Fibroblast of lung (primary cell): Measurements from ENCODE around the gene RAET1E. TPM values are rescaled to one million over a fixed set of nuclear protein-coding genes. Genes with fewer than 3 reads are reported as not detected.

Experiments
- DNase-seq, 2 donors: peaks; one replicate each; pipeline versions ENCODE4 v3.0.0 to v3.0.0-alpha.2; 2010; ENCODE audit warnings: low read depth in 2 of 2
- H2AFZ ChIP-seq: 2 replicates; pipeline ENCODE4 v1.5.1; 2012; ENCODE audit warnings: low read length, control low read depth, inconsistent platforms
- H3K27ac ChIP-seq: 2 replicates; pipeline ENCODE4 v1.5.1; 2011; ENCODE audit warnings: low read length, control low read depth; ENCODE audit not compliant: insufficient read depth
- H3K27me3 ChIP-seq: 2 replicates; pipeline ENCODE4 v1.5.1; 2011; ENCODE audit warnings: mild to moderate bottlenecking, low read length; ENCODE audit not compliant: control insufficient read depth, insufficient read depth
- H3K36me3 ChIP-seq: 2 replicates; pipeline ENCODE4 v1.5.1; 2011; ENCODE audit warnings: low read length; ENCODE audit not compliant: control insufficient read depth, insufficient read depth
- H3K4me1 ChIP-seq: 2 replicates; pipeline ENCODE4 v1.5.1; 2011; ENCODE audit warnings: low read length; ENCODE audit not compliant: control insufficient read depth, insufficient read depth; ENCODE audit errors: extremely low read depth
- H3K4me2 ChIP-seq: 2 replicates; pipeline ENCODE4 v1.5.1; 2011; ENCODE audit warnings: low read length, control low read depth; ENCODE audit not compliant: insufficient read depth; ENCODE audit errors: extremely low read depth
- H3K4me3 ChIP-seq, 4 experiments: fragments of 200-600 bp in 1 of 4; sonication (generic) in 1 of 4; replicated peaks in 1 of 4; 2 replicates each; pipeline ENCODE4 v1.5.1; 2011 to 2016; ENCODE audit warnings: low read length in 4 of 4, low read depth in 3 of 4, mild to moderate bottlenecking in 3 of 4, control low read depth in 2 of 4, inconsistent platforms in 1 of 4, mixed read lengths in 1 of 4; ENCODE audit not compliant: insufficient read depth in 1 of 4; ENCODE audit errors: control extremely low read depth in 1 of 4
- H3K79me2 ChIP-seq: 2 replicates; pipeline ENCODE4 v1.5.1; 2012; ENCODE audit warnings: mild to moderate bottlenecking, low read length, inconsistent platforms; ENCODE audit not compliant: control insufficient read depth, insufficient read depth
- H3K9ac ChIP-seq: 2 replicates; pipeline ENCODE4 v1.5.1; 2011; ENCODE audit warnings: mild to moderate bottlenecking, low read length, control low read depth; ENCODE audit not compliant: insufficient read depth
- H3K9me3 ChIP-seq: 2 replicates; pipeline ENCODE4 v1.5.1; 2012; ENCODE audit warnings: low read depth, low read length; ENCODE audit not compliant: control insufficient read depth, insufficient read depth
- H4K20me1 ChIP-seq: 2 replicates; pipeline ENCODE4 v1.5.1; 2011; ENCODE audit warnings: low read length; ENCODE audit not compliant: control insufficient read depth, insufficient read depth; ENCODE audit errors: extremely low read depth
- EZH2 ChIP-seq: IDR thresholded peaks from 2 replicates; pipeline ENCODE4 v1.5.1; 2012; ENCODE audit warnings: low read length, control low read depth, mild to moderate bottlenecking; ENCODE audit errors: missing control alignments
- polyA plus RNA-seq, 2 donors: library from polyadenylated mRNA; depleted of rRNA in 1 of 2; stranded (reverse) in 1 of 2; unstranded in 1 of 2; fragments of >200 nt; gene quantifications; 2 replicates each; pipeline ENCODE4 v1.2.1, GENCODE V29; 2011 to 2012; ENCODE audit warnings: missing spikeins in 1 of 2
- total RNA-seq: library from RNA; depleted of rRNA; stranded (reverse); fragments of >200 nt; gene quantifications from 2 replicates; pipeline ENCODE4 v1.2.1, GENCODE V29; 2014
- TF ChIP-seq, protein P1 (sequence below), 2 donors: IDR thresholded peaks in 1 of 2; conservative IDR thresholded peaks in 1 of 2; 1 replicate in 1 of 2; 2 replicates in 1 of 2; pipeline ENCODE4 v1.5.1; 2011 to 2012; ENCODE audit warnings: low read length in 2 of 2, control low read depth in 1 of 2, inconsistent platforms in 1 of 2, low read depth in 1 of 2, mild to moderate bottlenecking in 1 of 2

The RAET1E gene
- total and polyA plus RNA-seq, 2 donors (not counting 1 experiment from before 2014, with no cell fraction given), result 0.12 to 1.5 TPM

- peaks cover 33% of the 10 kb centered on the region for H3K27me3 ChIP-seq
- no peaks in the 10 kb centered on the region for H3K9me3 ChIP-seq
- H3K9ac ChIP-seq, result no peak overlapping the region
- H3K27ac ChIP-seq, result no peak overlapping the region
- no peaks in the 10 kb centered on the region for H3K79me2 ChIP-seq
- H3K36me3 ChIP-seq, result no peaks in the 10 kb centered on the region
- peak; percentile 58 to 82 for DNase-seq
- no peak overlapping the region for H2AFZ ChIP-seq
- H3K4me2 ChIP-seq, result no peak overlapping the region
- TF ChIP-seq, protein P1, sequence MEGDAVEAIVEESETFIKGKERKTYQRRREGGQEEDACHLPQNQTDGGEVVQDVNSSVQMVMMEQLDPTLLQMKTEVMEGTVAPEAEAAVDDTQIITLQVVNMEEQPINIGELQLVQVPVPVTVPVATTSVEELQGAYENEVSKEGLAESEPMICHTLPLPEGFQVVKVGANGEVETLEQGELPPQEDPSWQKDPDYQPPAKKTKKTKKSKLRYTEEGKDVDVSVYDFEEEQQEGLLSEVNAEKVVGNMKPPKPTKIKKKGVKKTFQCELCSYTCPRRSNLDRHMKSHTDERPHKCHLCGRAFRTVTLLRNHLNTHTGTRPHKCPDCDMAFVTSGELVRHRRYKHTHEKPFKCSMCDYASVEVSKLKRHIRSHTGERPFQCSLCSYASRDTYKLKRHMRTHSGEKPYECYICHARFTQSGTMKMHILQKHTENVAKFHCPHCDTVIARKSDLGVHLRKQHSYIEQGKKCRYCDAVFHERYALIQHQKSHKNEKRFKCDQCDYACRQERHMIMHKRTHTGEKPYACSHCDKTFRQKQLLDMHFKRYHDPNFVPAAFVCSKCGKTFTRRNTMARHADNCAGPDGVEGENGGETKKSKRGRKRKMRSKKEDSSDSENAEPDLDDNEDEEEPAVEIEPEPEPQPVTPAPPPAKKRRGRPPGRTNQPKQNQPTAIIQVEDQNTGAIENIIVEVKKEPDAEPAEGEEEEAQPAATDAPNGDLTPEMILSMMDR (conservative IDR thresholded peaks at IDR 0.05 in 1 of 2, IDR thresholded peaks at IDR 0.05 in 1 of 2; ENCODE audit: low read depth in 1 of 2, low read length in 2 of 2), result peak; percentile 64 to 76
- peak; percentile 63 for TF ChIP-seq EZH2
- H4K20me1 ChIP-seq, result no peaks in the 10 kb centered on the region
- H3K4me3 ChIP-seq, result no peak overlapping the region
- peaks cover 7% of the 10 kb centered on the region for H3K4me1 ChIP-seq
Measured at GRCh38 chr6:149934249-149935156, 36.6 kb upstream of the RAET1E start.

DNA sequence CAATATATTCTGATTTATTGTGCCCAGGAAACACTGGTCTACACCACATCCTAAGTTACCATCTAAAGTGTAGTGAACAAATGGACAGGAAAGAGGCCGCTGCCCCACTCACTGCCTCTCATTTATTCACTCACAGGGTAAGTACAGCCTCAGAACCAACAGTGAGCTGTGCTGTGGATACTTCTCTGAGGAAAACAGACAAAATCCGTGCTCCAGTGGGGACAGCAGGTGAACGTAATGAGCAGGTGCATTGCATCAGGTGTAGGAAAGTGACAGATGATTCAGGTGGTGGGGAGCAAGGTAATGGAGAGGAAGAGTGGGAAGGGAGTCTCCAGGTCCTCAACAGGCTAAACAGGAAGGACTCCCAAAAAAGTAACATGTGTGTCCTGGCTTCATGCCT is 35.5 kb upstream of the RAET1E start:
- Histone ChIP-seq H3K4me2 (no peak overlapping the region), H3K27ac (no peak overlapping the region), H2AFZ (no peak overlapping the region), H3K79me2 (no peaks in the 10 kb centered on the region), H3K36me3 (no peaks in the 10 kb centered on the region), H3K9ac (no peak overlapping the region), H4K20me1 (no peaks in the 10 kb centered on the region), H3K4me1 (peaks cover 4% of the 10 kb centered on the region), H3K27me3 (peaks cover 33% of the 10 kb centered on the region), H3K9me3 (no peaks in the 10 kb centered on the region), H3K4me3 (no peak overlapping the region)
- no peak for TF ChIP-seq EZH2
- TF ChIP-seq, protein P1 (conservative IDR thresholded peaks at IDR 0.05 in 1 of 2, IDR thresholded peaks at IDR 0.05 in 1 of 2; ENCODE audit: low read depth in 1 of 2, low read length in 2 of 2), result no peak
- DNase-seq, result no peak

DNA sequence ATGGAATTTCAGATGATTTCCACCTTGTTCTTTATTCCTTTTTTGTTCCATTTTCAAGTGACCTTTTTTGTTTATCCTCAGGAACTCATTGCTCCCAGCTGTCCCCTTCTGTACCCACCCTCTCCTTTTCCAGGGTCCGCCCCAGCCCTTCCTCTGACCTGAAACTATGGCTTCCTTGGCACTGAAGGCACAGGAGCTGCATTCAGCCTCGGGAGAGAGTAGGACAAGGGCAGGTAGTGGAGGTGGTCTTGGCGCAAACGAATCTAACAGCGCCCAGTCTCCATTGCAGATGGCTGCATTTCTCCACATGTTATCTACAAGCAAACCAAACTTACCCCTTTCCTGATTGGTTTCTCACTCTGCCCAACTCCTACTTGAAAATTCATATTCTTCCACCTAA is 35.1 kb upstream of the RAET1E start:
- H3K36me3 ChIP-seq, result no peaks in the 10 kb centered on the region
- H3K27ac ChIP-seq, result no peak overlapping the region
- no peak overlapping the region for H3K4me2 ChIP-seq
- no peaks in the 10 kb centered on the region for H3K4me1 ChIP-seq
- H3K4me3 ChIP-seq, result no peak overlapping the region
- H3K9me3 ChIP-seq, result no peaks in the 10 kb centered on the region
- no peaks in the 10 kb centered on the region for H4K20me1 ChIP-seq
- TF ChIP-seq, protein P1 (conservative IDR thresholded peaks at IDR 0.05 in 1 of 2, IDR thresholded peaks at IDR 0.05 in 1 of 2; ENCODE audit: low read depth in 1 of 2, low read length in 2 of 2), result no peak
- no peak for TF ChIP-seq EZH2
- no peaks in the 10 kb centered on the region for H3K79me2 ChIP-seq
- no peak overlapping the region for H3K9ac ChIP-seq
- no peak overlapping the region for H2AFZ ChIP-seq
- no peak for DNase-seq
- peaks cover 33% of the 10 kb centered on the region for H3K27me3 ChIP-seq
